Gastrocnemius medialis (tissue), 4 donors: Measurements from ENCODE around the gene FOXL1. TPM values are rescaled to one million over a fixed set of nuclear protein-coding genes. Genes with fewer than 3 reads are reported as not detected.

Source experiments
- ATAC-seq, 2 donors: fragments of 150-250 bp; one replicate each; pipeline ENCODE4 v1.9.1; 2016
- DNase-seq, 2 donors: peaks; one replicate each; pipeline ENCODE4 v3.0.0-alpha.2; 2019
- H3K27ac ChIP-seq, 4 donors: fragments of 200-600 bp; sonication (generic); 1 replicate in 1 of 4; 2 replicates in 3 of 4; pipeline ENCODE4 v1.5.1; 2016 to 2018; ENCODE audit warnings: mild to moderate bottlenecking in 2 of 4, moderate library complexity in 1 of 4
- H3K27me3 ChIP-seq, 3 donors: fragments of 200-600 bp; sonication (generic) in 2 of 3; 1 replicate in 1 of 3; 2 replicates in 2 of 3; pipeline versions ENCODE4 v1.5.1 to v1.6.0; 2016 to 2019; ENCODE audit warnings: mild to moderate bottlenecking in 1 of 3, moderate library complexity in 1 of 3
- H3K36me3 ChIP-seq, 2 donors: fragments of 200-600 bp; sonication (generic) in 1 of 2; one replicate each; pipeline ENCODE4 v1.5.1; 2017 to 2018
- H3K4me1 ChIP-seq, 2 donors: fragments of 200-600 bp; sonication (generic) in 1 of 2; one replicate each; pipeline ENCODE4 v1.5.1; 2016 to 2017; ENCODE audit warnings: mild to moderate bottlenecking in 2 of 2
- H3K4me3 ChIP-seq, 4 donors: fragments of 200-600 bp; sonication (generic) in 3 of 4; 1 replicate in 1 of 4; 2 replicates in 3 of 4; pipeline ENCODE4 v1.5.1; 2016 to 2019; ENCODE audit warnings: mild to moderate bottlenecking in 2 of 4
- H3K9me3 ChIP-seq, 3 donors: fragments of 200-600 bp; sonication (generic) in 2 of 3; 1 replicate in 1 of 3; 2 replicates in 2 of 3; pipeline ENCODE4 v1.5.1; 2016 to 2019
- POLR2A ChIP-seq, 2 donors: fragments of 450-650 bp; IDR thresholded peaks; one replicate each; pipeline ENCODE4 v1.6.1; 2017; ENCODE audit warnings: antibody characterized with exemption in 2 of 2, mild to moderate bottlenecking in 2 of 2, moderate library complexity in 2 of 2
- in situ Hi-C, 4 donors: fragments of 200-750 bp; cut with MboI; loops; one replicate each; pipeline versions ENCODE4 v1.15.0 to v1.8.0; 2017; ENCODE audit warnings: low sequenced_read_pairs in 4 of 4
- intact Hi-C: fragments of 100-400 bp; cut with DNase I; formaldehyde crosslinking; loops from one replicate; pipeline ENCODE4 v1.15.1; 2023; ENCODE audit warnings: low total_unique reads
- total RNA-seq, 4 donors: library from RNA; depleted of rRNA; stranded (reverse); fragments of >200 nt; gene quantifications; one replicate each; pipeline versions ENCODE4 v1.1.0 to v1.2.3, GENCODE V29; 2016
- TF ChIP-seq, protein P1 (sequence below), 5 experiments: fragments of 450-650 bp in 3 of 5; fragments of 200-600 bp in 2 of 5; sonication (generic) in 2 of 5; IDR thresholded peaks in 4 of 5; conservative IDR thresholded peaks in 1 of 5; 1 replicate in 4 of 5; 2 replicates in 1 of 5; pipeline ENCODE4 v1.5.1; 2016 to 2019; ENCODE audit warnings: antibody characterized with exemption in 5 of 5, mild to moderate bottlenecking in 3 of 5, moderate library complexity in 3 of 5

FOXL1 gene
- total RNA-seq, 4 donors from 2014 or later = 2.0 to 5.9 (median 3.3) TPM

- Histone ChIP-seq H3K9me3 (no peaks in the 10 kb centered on the region), H3K27ac (peak overlapping the region in 3 of 4 donors; percentile 61 to 90 (median 77)), H3K36me3 (no peaks in the 10 kb centered on the region), H3K4me3 (no peak overlapping the region), H3K4me1 (peaks cover 41 to 56% of the 10 kb centered on the region in 2 donors), H3K27me3 (no peaks in the 10 kb centered on the region)
- intact Hi-C loops (loop anchor here (5.0 kb wide), 1 partner anchor 126 kb away; no protein-coding TSS in a partner anchor), in situ Hi-C loops (no loop called here)
- ATAC-seq (no peak), DNase-seq (no peak)
- TF ChIP-seq POLR2A (IDR thresholded peaks at IDR 0.05) = no peak
- TF ChIP-seq, protein P1, sequence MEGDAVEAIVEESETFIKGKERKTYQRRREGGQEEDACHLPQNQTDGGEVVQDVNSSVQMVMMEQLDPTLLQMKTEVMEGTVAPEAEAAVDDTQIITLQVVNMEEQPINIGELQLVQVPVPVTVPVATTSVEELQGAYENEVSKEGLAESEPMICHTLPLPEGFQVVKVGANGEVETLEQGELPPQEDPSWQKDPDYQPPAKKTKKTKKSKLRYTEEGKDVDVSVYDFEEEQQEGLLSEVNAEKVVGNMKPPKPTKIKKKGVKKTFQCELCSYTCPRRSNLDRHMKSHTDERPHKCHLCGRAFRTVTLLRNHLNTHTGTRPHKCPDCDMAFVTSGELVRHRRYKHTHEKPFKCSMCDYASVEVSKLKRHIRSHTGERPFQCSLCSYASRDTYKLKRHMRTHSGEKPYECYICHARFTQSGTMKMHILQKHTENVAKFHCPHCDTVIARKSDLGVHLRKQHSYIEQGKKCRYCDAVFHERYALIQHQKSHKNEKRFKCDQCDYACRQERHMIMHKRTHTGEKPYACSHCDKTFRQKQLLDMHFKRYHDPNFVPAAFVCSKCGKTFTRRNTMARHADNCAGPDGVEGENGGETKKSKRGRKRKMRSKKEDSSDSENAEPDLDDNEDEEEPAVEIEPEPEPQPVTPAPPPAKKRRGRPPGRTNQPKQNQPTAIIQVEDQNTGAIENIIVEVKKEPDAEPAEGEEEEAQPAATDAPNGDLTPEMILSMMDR (IDR thresholded peaks at IDR 0.05 in 4 of 5, conservative IDR thresholded peaks at IDR 0.05 in 1 of 5) = no peak
Measured at GRCh38 chr16:86611525-86611855, 33.1 kb downstream of the FOXL1 start.

GRCh38 chr16:86611941-86612340, 33.6 kb downstream of the FOXL1 start:
- in situ Hi-C loops = no loop called here
- TF ChIP-seq POLR2A (IDR thresholded peaks at IDR 0.05) = no peak
- TF ChIP-seq, protein P1 (IDR thresholded peaks at IDR 0.05 in 4 of 5, conservative IDR thresholded peaks at IDR 0.05 in 1 of 5) = no peak
- Histone ChIP-seq H3K27me3 (no peaks in the 10 kb centered on the region), H3K36me3 (no peaks in the 10 kb centered on the region), H3K4me1 (peaks cover 41 to 56% of the 10 kb centered on the region in 2 donors), H3K9me3 (no peaks in the 10 kb centered on the region), H3K27ac (peak overlapping the region in 3 of 4 donors; percentile 13 to 90 (median 77)), H3K4me3 (no peak overlapping the region)
- intact Hi-C loops = loop anchor here (5.0 kb wide), 1 partner anchor 125 kb away; no protein-coding TSS in a partner anchor
- ATAC-seq = no peak
- no peak for DNase-seq

- DNase-seq (peak; percentile 77 to 85), ATAC-seq (peak; percentile 95)
- no peaks in the 10 kb centered on the region for H3K36me3 ChIP-seq
- intact Hi-C loops (loop anchor here (2.0 to 5.0 kb wide), 2 partner anchors 46 to 123 kb away; no protein-coding TSS in a partner anchor), in situ Hi-C loops (no loop called here)
- no peak overlapping the region for H3K4me3 ChIP-seq
- TF ChIP-seq, protein P1 (IDR thresholded peaks at IDR 0.05 in 4 of 5, conservative IDR thresholded peaks at IDR 0.05 in 1 of 5) = no peak
- TF ChIP-seq POLR2A (IDR thresholded peaks at IDR 0.05) = peak in 1 of 2 donors; percentile 45
- no peaks in the 10 kb centered on the region for H3K9me3 ChIP-seq
- H3K27ac ChIP-seq = peak overlapping the region; percentile 72 to 87 (median 76)
- H3K4me1 ChIP-seq = peaks cover 27 to 35% of the 10 kb centered on the region in 2 donors
- no peaks in the 10 kb centered on the region for H3K27me3 ChIP-seq
Measured at GRCh38 chr16:86614699-86615098, 36.4 kb downstream of the FOXL1 start.

DNA sequence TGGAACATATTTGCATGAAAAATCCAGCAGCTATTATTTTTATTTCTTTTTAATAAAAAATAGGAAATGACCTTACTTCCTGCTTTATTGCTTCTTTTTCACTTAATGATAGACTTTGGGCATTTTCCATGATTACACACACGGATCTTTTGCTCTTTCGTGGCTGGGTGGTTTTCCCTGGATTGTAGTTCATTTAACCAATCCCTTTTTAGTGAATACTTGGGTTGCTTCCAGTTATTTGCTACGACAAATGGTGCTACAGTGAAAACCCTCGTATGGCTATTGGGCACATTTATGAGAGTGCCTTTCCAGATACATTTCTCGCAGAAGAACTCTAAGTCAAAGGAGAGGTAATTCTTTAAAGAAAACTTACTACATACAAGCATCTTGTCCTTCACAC, 38.6 kb downstream of the FOXL1 start:
- intact Hi-C loops = no loop called here
- in situ Hi-C loops = no loop called here
- Histone ChIP-seq H3K4me1 (peaks cover 24 to 33% of the 10 kb centered on the region in 2 donors), H3K27me3 (no peaks in the 10 kb centered on the region), H3K9me3 (no peaks in the 10 kb centered on the region), H3K36me3 (no peaks in the 10 kb centered on the region), H3K27ac (no peak overlapping the region), H3K4me3 (no peak overlapping the region)
- no peak for DNase-seq
- TF ChIP-seq POLR2A (IDR thresholded peaks at IDR 0.05) = no peak
- TF ChIP-seq, protein P1 (IDR thresholded peaks at IDR 0.05 in 4 of 5, conservative IDR thresholded peaks at IDR 0.05 in 1 of 5) = no peak
- ATAC-seq = no peak
